WTC11 (cell line): ENCODE data around the gene KCNIP2.

ENCODE experiments used
- ATF1 ChIP-seq: sonication (generic); formaldehyde crosslinking; IDR thresholded peaks from 2 replicates; pipeline ENCODE4 v1.8.1; 2023; ENCODE audit warnings: mild to moderate bottlenecking, moderate library complexity, missing genetic modification reagents
- CBFB ChIP-seq: sonication (generic); formaldehyde crosslinking; IDR thresholded peaks from 2 replicates; pipeline ENCODE4 v1.8.1; 2022; ENCODE audit warnings: mild to moderate bottlenecking, low read depth, missing genetic modification reagents
- HMGXB4 ChIP-seq: sonication (generic); formaldehyde crosslinking; IDR thresholded peaks from 2 replicates; pipeline ENCODE4 v1.8.1; 2023; ENCODE audit warnings: mild to moderate bottlenecking, moderate library complexity, missing genetic modification reagents
- NR3C1 ChIP-seq: sonication (generic); formaldehyde crosslinking; conservative IDR thresholded peaks from 2 replicates; pipeline ENCODE4 v1.8.1; 2023; ENCODE audit warnings: low read depth, mild to moderate bottlenecking, missing genetic modification reagents
- SMAD3 ChIP-seq: sonication (generic); formaldehyde crosslinking; IDR thresholded peaks from 2 replicates; pipeline ENCODE4 v1.8.0; 2022; ENCODE audit warnings: missing genetic modification reagents, mild to moderate bottlenecking, borderline replicate concordance
- SP1 ChIP-seq: sonication (generic); formaldehyde crosslinking; conservative IDR thresholded peaks from 2 replicates; pipeline ENCODE4 v1.8.1; 2022; ENCODE audit warnings: missing genetic modification reagents
- TP53 ChIP-seq: sonication (generic); formaldehyde crosslinking; IDR thresholded peaks from 2 replicates; pipeline ENCODE4 v1.8.1; 2023; ENCODE audit warnings: mild to moderate bottlenecking, missing genetic modification reagents
- ZNF138 ChIP-seq: sonication (generic); formaldehyde crosslinking; conservative IDR thresholded peaks from 2 replicates; pipeline ENCODE4 v1.8.1; 2022; ENCODE audit warnings: mild to moderate bottlenecking, moderate library complexity, missing genetic modification reagents
- TF ChIP-seq, protein P1 (sequence below): fragments of 250-450 bp; sonication (Bioruptor Pico); IDR thresholded peaks from 2 replicates; pipeline ENCODE4 v1.9.0; 2021; ENCODE audit warnings: mild to moderate bottlenecking, borderline replicate concordance
- TF ChIP-seq, protein P2 (sequence below): sonication (generic); formaldehyde crosslinking; IDR thresholded peaks from 2 replicates; pipeline ENCODE4 v1.8.0; 2022; ENCODE audit warnings: mild to moderate bottlenecking, missing genetic modification reagents
- TF ChIP-seq, protein P3 (sequence below): fragments of 200-600 bp; IDR thresholded peaks from 2 replicates; pipeline ENCODE4 v1.8.0; 2022; ENCODE audit warnings: antibody characterized with exemption
- TF ChIP-seq, protein P4 (sequence below): sonication (generic); formaldehyde crosslinking; IDR thresholded peaks from 2 replicates; pipeline ENCODE4 v1.8.0; 2023; ENCODE audit warnings: mild to moderate bottlenecking, missing genetic modification reagents
- TF ChIP-seq, protein P5 (sequence below): sonication (generic); formaldehyde crosslinking; IDR thresholded peaks from 2 replicates; pipeline ENCODE4 v1.8.1; 2023; ENCODE audit warnings: mild to moderate bottlenecking, missing genetic modification reagents, borderline replicate concordance

GRCh38 chr10:101817337-101818118, 26.1 kb downstream of the KCNIP2 start:
- TF ChIP-seq, protein P1, sequence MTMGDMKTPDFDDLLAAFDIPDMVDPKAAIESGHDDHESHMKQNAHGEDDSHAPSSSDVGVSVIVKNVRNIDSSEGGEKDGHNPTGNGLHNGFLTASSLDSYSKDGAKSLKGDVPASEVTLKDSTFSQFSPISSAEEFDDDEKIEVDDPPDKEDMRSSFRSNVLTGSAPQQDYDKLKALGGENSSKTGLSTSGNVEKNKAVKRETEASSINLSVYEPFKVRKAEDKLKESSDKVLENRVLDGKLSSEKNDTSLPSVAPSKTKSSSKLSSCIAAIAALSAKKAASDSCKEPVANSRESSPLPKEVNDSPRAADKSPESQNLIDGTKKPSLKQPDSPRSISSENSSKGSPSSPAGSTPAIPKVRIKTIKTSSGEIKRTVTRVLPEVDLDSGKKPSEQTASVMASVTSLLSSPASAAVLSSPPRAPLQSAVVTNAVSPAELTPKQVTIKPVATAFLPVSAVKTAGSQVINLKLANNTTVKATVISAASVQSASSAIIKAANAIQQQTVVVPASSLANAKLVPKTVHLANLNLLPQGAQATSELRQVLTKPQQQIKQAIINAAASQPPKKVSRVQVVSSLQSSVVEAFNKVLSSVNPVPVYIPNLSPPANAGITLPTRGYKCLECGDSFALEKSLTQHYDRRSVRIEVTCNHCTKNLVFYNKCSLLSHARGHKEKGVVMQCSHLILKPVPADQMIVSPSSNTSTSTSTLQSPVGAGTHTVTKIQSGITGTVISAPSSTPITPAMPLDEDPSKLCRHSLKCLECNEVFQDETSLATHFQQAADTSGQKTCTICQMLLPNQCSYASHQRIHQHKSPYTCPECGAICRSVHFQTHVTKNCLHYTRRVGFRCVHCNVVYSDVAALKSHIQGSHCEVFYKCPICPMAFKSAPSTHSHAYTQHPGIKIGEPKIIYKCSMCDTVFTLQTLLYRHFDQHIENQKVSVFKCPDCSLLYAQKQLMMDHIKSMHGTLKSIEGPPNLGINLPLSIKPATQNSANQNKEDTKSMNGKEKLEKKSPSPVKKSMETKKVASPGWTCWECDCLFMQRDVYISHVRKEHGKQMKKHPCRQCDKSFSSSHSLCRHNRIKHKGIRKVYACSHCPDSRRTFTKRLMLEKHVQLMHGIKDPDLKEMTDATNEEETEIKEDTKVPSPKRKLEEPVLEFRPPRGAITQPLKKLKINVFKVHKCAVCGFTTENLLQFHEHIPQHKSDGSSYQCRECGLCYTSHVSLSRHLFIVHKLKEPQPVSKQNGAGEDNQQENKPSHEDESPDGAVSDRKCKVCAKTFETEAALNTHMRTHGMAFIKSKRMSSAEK (CRISPR knock-in tag), result no peak
- TF ChIP-seq, protein P2, sequence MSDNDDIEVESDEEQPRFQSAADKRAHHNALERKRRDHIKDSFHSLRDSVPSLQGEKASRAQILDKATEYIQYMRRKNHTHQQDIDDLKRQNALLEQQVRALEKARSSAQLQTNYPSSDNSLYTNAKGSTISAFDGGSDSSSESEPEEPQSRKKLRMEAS, result no peak
- TF ChIP-seq ATF1 (CRISPR knock-in tag) (no peak), TP53 (CRISPR knock-in tag) (no peak), HMGXB4 (CRISPR knock-in tag) (no peak), SMAD3 (CRISPR knock-in tag) (no peak), CBFB (CRISPR knock-in tag) (no peak), NR3C1 (no peak), SP1 (CRISPR knock-in tag) (no peak), ZNF138 (CRISPR knock-in tag) (no peak)
- TF ChIP-seq, protein P3, sequence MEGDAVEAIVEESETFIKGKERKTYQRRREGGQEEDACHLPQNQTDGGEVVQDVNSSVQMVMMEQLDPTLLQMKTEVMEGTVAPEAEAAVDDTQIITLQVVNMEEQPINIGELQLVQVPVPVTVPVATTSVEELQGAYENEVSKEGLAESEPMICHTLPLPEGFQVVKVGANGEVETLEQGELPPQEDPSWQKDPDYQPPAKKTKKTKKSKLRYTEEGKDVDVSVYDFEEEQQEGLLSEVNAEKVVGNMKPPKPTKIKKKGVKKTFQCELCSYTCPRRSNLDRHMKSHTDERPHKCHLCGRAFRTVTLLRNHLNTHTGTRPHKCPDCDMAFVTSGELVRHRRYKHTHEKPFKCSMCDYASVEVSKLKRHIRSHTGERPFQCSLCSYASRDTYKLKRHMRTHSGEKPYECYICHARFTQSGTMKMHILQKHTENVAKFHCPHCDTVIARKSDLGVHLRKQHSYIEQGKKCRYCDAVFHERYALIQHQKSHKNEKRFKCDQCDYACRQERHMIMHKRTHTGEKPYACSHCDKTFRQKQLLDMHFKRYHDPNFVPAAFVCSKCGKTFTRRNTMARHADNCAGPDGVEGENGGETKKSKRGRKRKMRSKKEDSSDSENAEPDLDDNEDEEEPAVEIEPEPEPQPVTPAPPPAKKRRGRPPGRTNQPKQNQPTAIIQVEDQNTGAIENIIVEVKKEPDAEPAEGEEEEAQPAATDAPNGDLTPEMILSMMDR, result no peak
- TF ChIP-seq, protein P4, sequence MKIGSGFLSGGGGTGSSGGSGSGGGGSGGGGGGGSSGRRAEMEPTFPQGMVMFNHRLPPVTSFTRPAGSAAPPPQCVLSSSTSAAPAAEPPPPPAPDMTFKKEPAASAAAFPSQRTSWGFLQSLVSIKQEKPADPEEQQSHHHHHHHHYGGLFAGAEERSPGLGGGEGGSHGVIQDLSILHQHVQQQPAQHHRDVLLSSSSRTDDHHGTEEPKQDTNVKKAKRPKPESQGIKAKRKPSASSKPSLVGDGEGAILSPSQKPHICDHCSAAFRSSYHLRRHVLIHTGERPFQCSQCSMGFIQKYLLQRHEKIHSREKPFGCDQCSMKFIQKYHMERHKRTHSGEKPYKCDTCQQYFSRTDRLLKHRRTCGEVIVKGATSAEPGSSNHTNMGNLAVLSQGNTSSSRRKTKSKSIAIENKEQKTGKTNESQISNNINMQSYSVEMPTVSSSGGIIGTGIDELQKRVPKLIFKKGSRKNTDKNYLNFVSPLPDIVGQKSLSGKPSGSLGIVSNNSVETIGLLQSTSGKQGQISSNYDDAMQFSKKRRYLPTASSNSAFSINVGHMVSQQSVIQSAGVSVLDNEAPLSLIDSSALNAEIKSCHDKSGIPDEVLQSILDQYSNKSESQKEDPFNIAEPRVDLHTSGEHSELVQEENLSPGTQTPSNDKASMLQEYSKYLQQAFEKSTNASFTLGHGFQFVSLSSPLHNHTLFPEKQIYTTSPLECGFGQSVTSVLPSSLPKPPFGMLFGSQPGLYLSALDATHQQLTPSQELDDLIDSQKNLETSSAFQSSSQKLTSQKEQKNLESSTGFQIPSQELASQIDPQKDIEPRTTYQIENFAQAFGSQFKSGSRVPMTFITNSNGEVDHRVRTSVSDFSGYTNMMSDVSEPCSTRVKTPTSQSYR (CRISPR knock-in tag), result no peak
- TF ChIP-seq, protein P5, sequence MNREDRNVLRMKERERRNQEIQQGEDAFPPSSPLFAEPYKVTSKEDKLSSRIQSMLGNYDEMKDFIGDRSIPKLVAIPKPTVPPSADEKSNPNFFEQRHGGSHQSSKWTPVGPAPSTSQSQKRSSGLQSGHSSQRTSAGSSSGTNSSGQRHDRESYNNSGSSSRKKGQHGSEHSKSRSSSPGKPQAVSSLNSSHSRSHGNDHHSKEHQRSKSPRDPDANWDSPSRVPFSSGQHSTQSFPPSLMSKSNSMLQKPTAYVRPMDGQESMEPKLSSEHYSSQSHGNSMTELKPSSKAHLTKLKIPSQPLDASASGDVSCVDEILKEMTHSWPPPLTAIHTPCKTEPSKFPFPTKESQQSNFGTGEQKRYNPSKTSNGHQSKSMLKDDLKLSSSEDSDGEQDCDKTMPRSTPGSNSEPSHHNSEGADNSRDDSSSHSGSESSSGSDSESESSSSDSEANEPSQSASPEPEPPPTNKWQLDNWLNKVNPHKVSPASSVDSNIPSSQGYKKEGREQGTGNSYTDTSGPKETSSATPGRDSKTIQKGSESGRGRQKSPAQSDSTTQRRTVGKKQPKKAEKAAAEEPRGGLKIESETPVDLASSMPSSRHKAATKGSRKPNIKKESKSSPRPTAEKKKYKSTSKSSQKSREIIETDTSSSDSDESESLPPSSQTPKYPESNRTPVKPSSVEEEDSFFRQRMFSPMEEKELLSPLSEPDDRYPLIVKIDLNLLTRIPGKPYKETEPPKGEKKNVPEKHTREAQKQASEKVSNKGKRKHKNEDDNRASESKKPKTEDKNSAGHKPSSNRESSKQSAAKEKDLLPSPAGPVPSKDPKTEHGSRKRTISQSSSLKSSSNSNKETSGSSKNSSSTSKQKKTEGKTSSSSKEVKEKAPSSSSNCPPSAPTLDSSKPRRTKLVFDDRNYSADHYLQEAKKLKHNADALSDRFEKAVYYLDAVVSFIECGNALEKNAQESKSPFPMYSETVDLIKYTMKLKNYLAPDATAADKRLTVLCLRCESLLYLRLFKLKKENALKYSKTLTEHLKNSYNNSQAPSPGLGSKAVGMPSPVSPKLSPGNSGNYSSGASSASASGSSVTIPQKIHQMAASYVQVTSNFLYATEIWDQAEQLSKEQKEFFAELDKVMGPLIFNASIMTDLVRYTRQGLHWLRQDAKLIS (CRISPR knock-in tag), result no peak
